Measurements from ENCODE around the gene IL18RAP.

IL18RAP gene

DNA sequence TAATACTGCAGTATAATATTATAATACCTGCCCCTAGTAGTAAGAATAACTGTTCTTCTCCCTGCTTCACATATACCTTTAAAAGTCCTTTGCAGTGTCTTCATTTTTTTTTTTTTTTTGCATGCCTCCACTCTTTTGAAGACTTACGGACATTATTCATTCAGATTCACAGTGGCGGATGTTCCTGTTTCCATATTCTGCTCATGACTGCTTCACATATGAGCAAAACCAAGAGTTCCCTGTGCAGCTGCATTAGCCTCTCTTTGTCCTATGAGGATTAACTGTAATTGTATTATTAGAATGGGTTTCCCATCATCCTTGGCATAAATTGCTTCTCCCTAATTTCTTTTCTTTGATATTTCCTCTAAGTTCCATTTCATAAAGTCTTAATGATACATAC is 12.8 kb downstream of the IL18RAP start:
- no peak overlapping the region for H3K4me3 ChIP-seq (ENCODE audit: low read length in 2 of 2)
- H3K27ac ChIP-seq (ENCODE audit: low read depth in 2 of 2, low read length in 2 of 2): no peak overlapping the region
- no peaks in the 10 kb centered on the region for H3K36me3 ChIP-seq (ENCODE audit: control insufficient read depth in 2 of 2, insufficient read depth in 2 of 2, low read length in 2 of 2)
- no peaks in the 10 kb centered on the region for H3K9me3 ChIP-seq (ENCODE audit: control insufficient read depth in 2 of 2, low read length in 2 of 2)
- no peaks in the 10 kb centered on the region for H3K4me1 ChIP-seq (ENCODE audit: control insufficient read depth in 2 of 2, insufficient read depth in 2 of 2, low read length in 2 of 2)
- no peak overlapping the region for H3K9ac ChIP-seq (ENCODE audit: low read depth in 1 of 2, low read length in 2 of 2)
- no peaks in the 10 kb centered on the region for H3K27me3 ChIP-seq (ENCODE audit: control insufficient read depth in 2 of 2, insufficient read depth in 2 of 2, low read length in 2 of 2)

DNA sequence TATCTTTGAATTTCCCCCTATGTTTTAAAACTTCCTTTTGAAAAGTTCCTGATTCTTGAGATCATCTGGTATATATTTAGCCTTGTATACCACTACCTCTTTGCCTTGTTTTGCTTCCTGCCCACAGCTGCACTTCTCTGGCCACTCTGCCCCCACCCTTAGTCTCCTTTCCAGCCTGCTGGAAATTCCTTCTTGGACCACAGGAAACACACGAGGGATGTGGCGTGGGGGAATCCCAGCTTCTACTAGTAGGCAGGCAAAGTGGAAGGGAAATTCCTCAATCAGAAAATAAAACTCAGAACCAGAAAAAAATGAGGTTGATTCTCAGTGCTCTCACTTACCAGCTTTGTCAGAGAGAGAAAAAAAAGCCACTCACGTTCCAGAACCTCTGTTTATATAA is 13.4 kb downstream of the IL18RAP start:
- H3K27ac ChIP-seq (ENCODE audit: low read depth in 2 of 2, low read length in 2 of 2): no peak overlapping the region
- H3K4me3 ChIP-seq (ENCODE audit: low read length in 2 of 2): no peak overlapping the region
- H3K27me3 ChIP-seq (ENCODE audit: control insufficient read depth in 2 of 2, insufficient read depth in 2 of 2, low read length in 2 of 2): no peaks in the 10 kb centered on the region
- H3K9ac ChIP-seq (ENCODE audit: low read depth in 1 of 2, low read length in 2 of 2): no peak overlapping the region
- H3K36me3 ChIP-seq (ENCODE audit: control insufficient read depth in 2 of 2, insufficient read depth in 2 of 2, low read length in 2 of 2): no peaks in the 10 kb centered on the region
- H3K4me1 ChIP-seq (ENCODE audit: control insufficient read depth in 2 of 2, insufficient read depth in 2 of 2, low read length in 2 of 2): no peaks in the 10 kb centered on the region
- H3K9me3 ChIP-seq (ENCODE audit: control insufficient read depth in 2 of 2, low read length in 2 of 2): no peaks in the 10 kb centered on the region

GRCh38 chr2:102437122-102437521 is 14.2 kb downstream of the IL18RAP start:
- Histone ChIP-seq H3K36me3 (ENCODE audit: control insufficient read depth in 2 of 2, insufficient read depth in 2 of 2, low read length in 2 of 2) (no peaks in the 10 kb centered on the region), H3K9me3 (ENCODE audit: control insufficient read depth in 2 of 2, low read length in 2 of 2) (no peaks in the 10 kb centered on the region), H3K27me3 (ENCODE audit: control insufficient read depth in 2 of 2, insufficient read depth in 2 of 2, low read length in 2 of 2) (no peaks in the 10 kb centered on the region), H3K9ac (ENCODE audit: low read depth in 1 of 2, low read length in 2 of 2) (no peak overlapping the region), H3K4me3 (ENCODE audit: low read length in 2 of 2) (no peak overlapping the region), H3K27ac (ENCODE audit: low read depth in 2 of 2, low read length in 2 of 2) (no peak overlapping the region), H3K4me1 (ENCODE audit: control insufficient read depth in 2 of 2, insufficient read depth in 2 of 2, low read length in 2 of 2) (no peaks in the 10 kb centered on the region)

GRCh38 chr2:102438111-102438510 is 15.2 kb downstream of the IL18RAP start:
- Histone ChIP-seq H3K36me3 (ENCODE audit: control insufficient read depth in 2 of 2, insufficient read depth in 2 of 2, low read length in 2 of 2) (no peaks in the 10 kb centered on the region), H3K27ac (ENCODE audit: low read depth in 2 of 2, low read length in 2 of 2) (no peak overlapping the region), H3K27me3 (ENCODE audit: control insufficient read depth in 2 of 2, insufficient read depth in 2 of 2, low read length in 2 of 2) (no peaks in the 10 kb centered on the region), H3K9ac (ENCODE audit: low read depth in 1 of 2, low read length in 2 of 2) (no peak overlapping the region), H3K4me1 (ENCODE audit: control insufficient read depth in 2 of 2, insufficient read depth in 2 of 2, low read length in 2 of 2) (no peaks in the 10 kb centered on the region), H3K4me3 (ENCODE audit: low read length in 2 of 2) (no peak overlapping the region), H3K9me3 (ENCODE audit: control insufficient read depth in 2 of 2, low read length in 2 of 2) (no peaks in the 10 kb centered on the region)

GRCh38 chr2:102438578-102438977 is 15.6 kb downstream of the IL18RAP start:
- no peak overlapping the region for H3K4me3 ChIP-seq (ENCODE audit: low read length in 2 of 2)
- H3K4me1 ChIP-seq (ENCODE audit: control insufficient read depth in 2 of 2, insufficient read depth in 2 of 2, low read length in 2 of 2): no peaks in the 10 kb centered on the region

GRCh38 chr2:102439065-102439695 is 16.2 kb downstream of the IL18RAP start:
- no peak overlapping the region for H3K27ac ChIP-seq (ENCODE audit: low read depth in 2 of 2, low read length in 2 of 2)
- H3K27me3 ChIP-seq (ENCODE audit: control insufficient read depth in 2 of 2, insufficient read depth in 2 of 2, low read length in 2 of 2): no peaks in the 10 kb centered on the region
- no peaks in the 10 kb centered on the region for H3K36me3 ChIP-seq (ENCODE audit: control insufficient read depth in 2 of 2, insufficient read depth in 2 of 2, low read length in 2 of 2)
- H3K9ac ChIP-seq (ENCODE audit: low read depth in 1 of 2, low read length in 2 of 2): no peak overlapping the region
- no peak overlapping the region for H3K4me3 ChIP-seq (ENCODE audit: low read length in 2 of 2)
- H3K9me3 ChIP-seq (ENCODE audit: control insufficient read depth in 2 of 2, low read length in 2 of 2): no peaks in the 10 kb centered on the region
- H3K4me1 ChIP-seq (ENCODE audit: control insufficient read depth in 2 of 2, insufficient read depth in 2 of 2, low read length in 2 of 2): no peaks in the 10 kb centered on the region

More at GRCh38 chr2:102438578-102438977, 15.6 kb downstream of the IL18RAP start:
- Histone ChIP-seq H3K27me3 (ENCODE audit: control insufficient read depth in 2 of 2, insufficient read depth in 2 of 2, low read length in 2 of 2) (no peaks in the 10 kb centered on the region), H3K9me3 (ENCODE audit: control insufficient read depth in 2 of 2, low read length in 2 of 2) (no peaks in the 10 kb centered on the region), H3K36me3 (ENCODE audit: control insufficient read depth in 2 of 2, insufficient read depth in 2 of 2, low read length in 2 of 2) (no peaks in the 10 kb centered on the region), H3K27ac (ENCODE audit: low read depth in 2 of 2, low read length in 2 of 2) (no peak overlapping the region), H3K9ac (ENCODE audit: low read depth in 1 of 2, low read length in 2 of 2) (no peak overlapping the region)

DNA sequence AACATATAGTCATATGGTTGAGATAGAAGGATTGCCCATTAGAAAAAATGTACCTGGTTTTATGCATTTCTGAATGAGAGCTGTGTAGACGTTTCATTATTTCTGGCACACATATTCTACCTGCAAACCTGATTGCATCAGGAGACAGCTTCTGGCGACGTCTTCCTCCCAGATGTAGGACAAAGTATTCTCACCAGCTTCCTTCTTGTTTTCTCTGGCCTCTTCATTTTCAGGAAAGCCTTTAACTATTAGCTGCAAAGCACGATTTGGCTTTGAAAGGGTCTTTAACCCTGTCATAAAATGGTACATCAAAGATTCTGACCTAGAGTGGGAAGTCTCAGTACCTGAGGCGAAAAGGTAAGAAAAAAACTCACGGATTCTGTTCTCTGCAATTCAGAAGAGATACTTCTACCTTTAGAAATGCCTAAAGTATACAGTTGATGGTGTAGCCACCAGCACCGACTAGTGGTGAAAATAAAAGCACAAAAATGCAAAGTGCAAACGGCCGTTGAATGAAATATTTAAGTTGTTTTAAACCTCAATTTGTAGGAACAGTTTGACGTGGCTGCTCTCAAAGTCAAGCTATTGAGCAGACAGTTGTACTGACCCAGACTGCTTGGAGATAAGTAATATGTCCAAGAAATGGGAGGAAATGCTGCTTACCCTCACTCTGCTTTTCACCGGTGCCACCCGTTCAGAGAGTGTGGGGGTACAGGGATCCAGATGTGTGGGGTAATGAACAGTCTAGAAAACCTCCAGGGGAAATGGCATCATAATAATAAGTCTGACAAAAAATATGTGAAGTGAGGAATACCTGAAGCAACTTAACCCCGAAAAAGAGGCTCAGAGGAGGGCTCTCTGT is 20.2 kb downstream of the IL18RAP start:
- H3K27me3 ChIP-seq (ENCODE audit: control insufficient read depth in 2 of 2, insufficient read depth in 2 of 2, low read length in 2 of 2): no peaks in the 10 kb centered on the region
- H3K4me1 ChIP-seq (ENCODE audit: control insufficient read depth in 2 of 2, insufficient read depth in 2 of 2, low read length in 2 of 2): no peaks in the 10 kb centered on the region
- H3K9ac ChIP-seq (ENCODE audit: low read depth in 1 of 2, low read length in 2 of 2): no peak overlapping the region
- H3K36me3 ChIP-seq (ENCODE audit: control insufficient read depth in 2 of 2, insufficient read depth in 2 of 2, low read length in 2 of 2): no peaks in the 10 kb centered on the region
- H3K4me3 ChIP-seq (ENCODE audit: low read length in 2 of 2): no peak overlapping the region
- no peaks in the 10 kb centered on the region for H3K9me3 ChIP-seq (ENCODE audit: control insufficient read depth in 2 of 2, low read length in 2 of 2)
- no peak overlapping the region for H3K27ac ChIP-seq (ENCODE audit: low read depth in 2 of 2, low read length in 2 of 2)

DNA sequence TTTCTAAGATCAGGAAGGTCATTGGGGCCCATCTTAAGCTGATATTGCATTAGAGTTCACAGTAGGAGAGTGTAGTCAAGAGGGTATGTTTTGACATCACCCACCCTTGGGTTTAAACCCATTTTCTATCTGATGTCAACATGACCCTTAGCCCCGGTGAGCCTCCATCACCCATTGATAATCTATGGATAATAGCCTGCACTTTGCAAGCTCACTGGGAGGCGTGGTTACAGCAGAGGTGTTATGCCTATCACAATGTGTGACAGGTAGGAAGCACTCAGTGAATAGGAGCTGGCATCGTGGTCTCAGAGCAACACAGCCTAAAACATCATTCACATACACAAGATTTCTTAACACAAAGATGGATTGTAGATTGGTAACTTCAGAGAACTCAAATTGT is 21.3 kb downstream of the IL18RAP start:
- Histone ChIP-seq H3K36me3 (ENCODE audit: control insufficient read depth in 2 of 2, insufficient read depth in 2 of 2, low read length in 2 of 2) (no peaks in the 10 kb centered on the region), H3K9ac (ENCODE audit: low read depth in 1 of 2, low read length in 2 of 2) (no peak overlapping the region), H3K27me3 (ENCODE audit: control insufficient read depth in 2 of 2, insufficient read depth in 2 of 2, low read length in 2 of 2) (no peaks in the 10 kb centered on the region), H3K27ac (ENCODE audit: low read depth in 2 of 2, low read length in 2 of 2) (no peak overlapping the region), H3K4me1 (ENCODE audit: control insufficient read depth in 2 of 2, insufficient read depth in 2 of 2, low read length in 2 of 2) (no peaks in the 10 kb centered on the region), H3K4me3 (ENCODE audit: low read length in 2 of 2) (no peak overlapping the region), H3K9me3 (ENCODE audit: control insufficient read depth in 2 of 2, low read length in 2 of 2) (no peaks in the 10 kb centered on the region)

- H3K27me3 ChIP-seq (ENCODE audit: control insufficient read depth in 2 of 2, insufficient read depth in 2 of 2, low read length in 2 of 2): no peaks in the 10 kb centered on the region
- no peaks in the 10 kb centered on the region for H3K9me3 ChIP-seq (ENCODE audit: control insufficient read depth in 2 of 2, low read length in 2 of 2)
These were observed 24.0 kb downstream of the IL18RAP start for GRCh38 chr2:102446936-102447335.

DNA sequence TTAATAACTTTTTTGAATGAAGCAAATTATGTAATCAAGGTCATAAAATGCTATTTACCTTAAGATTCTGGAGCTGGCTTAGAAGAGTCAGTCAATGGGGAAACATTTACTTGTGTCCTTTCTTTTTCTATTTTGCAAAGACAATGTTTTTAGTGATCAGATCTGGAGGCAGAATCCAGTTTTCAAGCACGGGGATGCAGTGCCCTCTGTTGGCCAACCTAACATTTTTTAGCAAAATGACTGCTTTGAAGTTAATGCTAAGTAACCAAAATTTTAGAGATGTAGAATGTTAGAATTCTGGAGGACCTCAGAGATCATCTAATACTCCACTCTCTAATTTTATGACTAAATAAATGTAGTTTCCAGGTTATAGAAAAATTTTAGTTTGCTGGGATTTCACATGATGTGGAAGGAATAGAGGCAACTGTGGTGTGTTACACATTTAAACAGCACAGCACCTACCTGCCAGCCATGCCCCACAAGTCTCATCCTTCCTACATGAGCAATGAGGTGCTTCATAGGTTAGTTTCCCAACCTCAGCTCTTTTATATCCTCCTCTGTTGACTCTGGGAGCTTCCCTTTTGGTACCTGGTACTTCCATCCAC is 26.5 kb downstream of the IL18RAP start:
- Histone ChIP-seq H3K27me3 (ENCODE audit: control insufficient read depth in 2 of 2, insufficient read depth in 2 of 2, low read length in 2 of 2) (no peaks in the 10 kb centered on the region), H3K36me3 (ENCODE audit: control insufficient read depth in 2 of 2, insufficient read depth in 2 of 2, low read length in 2 of 2) (no peaks in the 10 kb centered on the region), H3K4me1 (ENCODE audit: control insufficient read depth in 2 of 2, insufficient read depth in 2 of 2, low read length in 2 of 2) (peaks cover 0 to 6% of the 10 kb centered on the region in 2 donors), H3K9ac (ENCODE audit: low read depth in 1 of 2, low read length in 2 of 2) (no peak overlapping the region), H3K27ac (ENCODE audit: low read depth in 2 of 2, low read length in 2 of 2) (no peak overlapping the region), H3K4me3 (ENCODE audit: low read length in 2 of 2) (no peak overlapping the region), H3K9me3 (ENCODE audit: control insufficient read depth in 2 of 2, low read length in 2 of 2) (no peaks in the 10 kb centered on the region)

More at GRCh38 chr2:102446936-102447335, 24.0 kb downstream of the IL18RAP start:
- no peak overlapping the region for H3K27ac ChIP-seq (ENCODE audit: low read depth in 2 of 2, low read length in 2 of 2)
- H3K36me3 ChIP-seq (ENCODE audit: control insufficient read depth in 2 of 2, insufficient read depth in 2 of 2, low read length in 2 of 2): no peaks in the 10 kb centered on the region
- H3K9ac ChIP-seq (ENCODE audit: low read depth in 1 of 2, low read length in 2 of 2): no peak overlapping the region
- no peak overlapping the region for H3K4me3 ChIP-seq (ENCODE audit: low read length in 2 of 2)
- H3K4me1 ChIP-seq (ENCODE audit: control insufficient read depth in 2 of 2, insufficient read depth in 2 of 2, low read length in 2 of 2): no peaks in the 10 kb centered on the region
